ENCODE data around the gene HPCAL1. TPM values are rescaled to one million over a fixed set of nuclear protein-coding genes. Genes with fewer than 3 reads are reported as not detected.

Gene HPCAL1
- total and polyA plus RNA-seq, 2 donors (not counting 1 experiment from before 2014, with no cell fraction given): 60.3 to 65.1 TPM

GRCh38 chr2:10300328-10300920 is 2.3 kb upstream of the HPCAL1 start:
- DNase-seq (no peak), ATAC-seq (ENCODE audit: low read depth) (no peak)
- no peak overlapping the region for H2AFZ ChIP-seq (ENCODE audit: insufficient read depth, low read depth, low read length, poor library complexity, severe bottlenecking)
- H3K4me2 ChIP-seq (replicated peaks; ENCODE audit: low read depth, low read length, poor library complexity, severe bottlenecking): no peak overlapping the region
- ChIA-PET CTCF (interaction anchor here (0.7 to 10.0 kb wide), 3 partner anchors 78 to 135 kb away, joined by 4 to 162 read pairs (median 33); no protein-coding TSS in a partner anchor), POLR2A (interaction anchor here (5.0 kb wide), 1 partner anchor 108 kb away, joined by 62 read pairs; no protein-coding TSS in a partner anchor)
- H3K79me2 ChIP-seq (ENCODE audit: control insufficient read depth, insufficient read depth, low read length): peaks cover 27% of the 10 kb centered on the region
- no peaks in the 10 kb centered on the region for H3K36me3 ChIP-seq (replicated peaks in 1 of 2; ENCODE audit: control extremely low read depth in 1 of 2, control insufficient read depth in 1 of 2, extremely low read depth in 1 of 2, insufficient read depth in 2 of 2, low read length in 1 of 2)
- no peak for TF ChIP-seq EZH2 (IDR thresholded peaks at IDR 0.05; ENCODE audit: borderline replicate concordance, insufficient read depth, low read depth, low read length, poor library complexity, severe bottlenecking)
- TF ChIP-seq CTCF (IDR thresholded peaks at IDR 0.05): no peak
- no peaks in the 10 kb centered on the region for H3K9me3 ChIP-seq (ENCODE audit: control extremely low read depth in 1 of 3, control insufficient read depth in 2 of 3, insufficient read depth in 1 of 3, low read length in 2 of 3)
- Mint-ChIP-seq H3K27ac (peak overlapping the region; percentile 33), H3K4me1 (peaks cover 40% of the 10 kb centered on the region), H3K27me3 (no peaks in the 10 kb centered on the region), H3K4me3 (peak overlapping the region; percentile 76), H3K9me3 (ENCODE audit: insufficient read depth) (no peaks in the 10 kb centered on the region)
- H3K27me3 ChIP-seq (replicated peaks in 1 of 4; ENCODE audit: control extremely low read depth in 1 of 4, control insufficient read depth in 3 of 4, insufficient read depth in 4 of 4, low read length in 3 of 4): no peaks in the 10 kb centered on the region
- no peak overlapping the region for H3K4me3 ChIP-seq (ENCODE audit: control extremely low read depth in 1 of 5, extremely low read depth in 1 of 5, insufficient read depth in 1 of 5, low read depth in 2 of 5, low read length in 4 of 5)
- intact Hi-C loops (cut with micrococcal nuclease): loop anchor here (5.0 kb wide), 2 partner anchors 158 to 458 kb away; partner anchors contain the start of gene TAF1B
- no peak overlapping the region for H3K9ac ChIP-seq (ENCODE audit: low read length)
- no peak overlapping the region for H3K27ac ChIP-seq (ENCODE audit: low read length in 2 of 2)
- peaks cover 23% of the 10 kb centered on the region for H4K20me1 ChIP-seq (ENCODE audit: control insufficient read depth, insufficient read depth, low read length, poor library complexity, severe bottlenecking)
- WGBS (ENCODE audit: insufficient coverage): 100% methylated on average over 1 of the region's 3 CpGs
- H3K4me1 ChIP-seq (ENCODE audit: control insufficient read depth in 2 of 2, insufficient read depth in 2 of 2, low read length in 2 of 2): peaks cover 30 to 43% of the 10 kb centered on the region in 2 donors
